Peyer's patch (tissue), 4 donors: ENCODE measurements around the gene SRGAP2B.
"Not testable (repeated sequence)": the region's sequence is repeated elsewhere in the genome, so short reads cannot be mapped to it uniquely, and the experiment has no call there.

Source experiments
- POLR2A ChIP-seq, 2 donors: fragments of 450-650 bp; IDR thresholded peaks; one replicate each; pipeline ENCODE4 v1.5.1; 2017; ENCODE audit warnings: antibody characterized with exemption in 2 of 2, mild to moderate bottlenecking in 2 of 2, moderate library complexity in 2 of 2
- TF ChIP-seq, protein P1 (sequence below), 6 experiments: fragments of 450-650 bp in 4 of 6; fragments of 200-600 bp in 2 of 6; sonication (generic) in 1 of 6; IDR thresholded peaks; one replicate each; pipeline ENCODE4 v1.5.1; 2017 to 2019; ENCODE audit warnings: antibody characterized with exemption in 6 of 6, mild to moderate bottlenecking in 3 of 6, moderate library complexity in 1 of 6

DNA sequence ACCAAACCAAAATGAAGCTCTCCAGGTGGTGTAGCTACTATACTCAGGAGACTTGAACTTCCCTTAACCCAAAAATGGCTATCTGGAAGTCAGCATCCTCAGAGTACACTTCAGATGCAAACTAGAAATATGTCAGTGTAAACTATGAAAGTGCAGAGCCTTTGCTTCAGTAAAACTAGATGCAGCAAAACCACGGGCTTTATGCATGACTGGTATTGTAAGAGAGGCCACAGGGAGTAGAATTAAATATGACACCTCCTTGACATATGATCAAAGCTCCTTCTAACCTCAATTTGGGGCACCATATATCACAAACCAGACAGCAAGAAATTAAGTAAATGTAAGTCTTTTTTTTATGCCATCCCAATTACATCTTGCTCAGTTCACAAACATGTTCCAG, 47.6 kb downstream of the SRGAP2B start:
- TF ChIP-seq POLR2A (IDR thresholded peaks at IDR 0.05) = not testable (repeated sequence)
- TF ChIP-seq, protein P1, sequence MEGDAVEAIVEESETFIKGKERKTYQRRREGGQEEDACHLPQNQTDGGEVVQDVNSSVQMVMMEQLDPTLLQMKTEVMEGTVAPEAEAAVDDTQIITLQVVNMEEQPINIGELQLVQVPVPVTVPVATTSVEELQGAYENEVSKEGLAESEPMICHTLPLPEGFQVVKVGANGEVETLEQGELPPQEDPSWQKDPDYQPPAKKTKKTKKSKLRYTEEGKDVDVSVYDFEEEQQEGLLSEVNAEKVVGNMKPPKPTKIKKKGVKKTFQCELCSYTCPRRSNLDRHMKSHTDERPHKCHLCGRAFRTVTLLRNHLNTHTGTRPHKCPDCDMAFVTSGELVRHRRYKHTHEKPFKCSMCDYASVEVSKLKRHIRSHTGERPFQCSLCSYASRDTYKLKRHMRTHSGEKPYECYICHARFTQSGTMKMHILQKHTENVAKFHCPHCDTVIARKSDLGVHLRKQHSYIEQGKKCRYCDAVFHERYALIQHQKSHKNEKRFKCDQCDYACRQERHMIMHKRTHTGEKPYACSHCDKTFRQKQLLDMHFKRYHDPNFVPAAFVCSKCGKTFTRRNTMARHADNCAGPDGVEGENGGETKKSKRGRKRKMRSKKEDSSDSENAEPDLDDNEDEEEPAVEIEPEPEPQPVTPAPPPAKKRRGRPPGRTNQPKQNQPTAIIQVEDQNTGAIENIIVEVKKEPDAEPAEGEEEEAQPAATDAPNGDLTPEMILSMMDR (IDR thresholded peaks at IDR 0.05) = not testable (repeated sequence)
